Left ventricle myocardium inferior (tissue), 1 donor: ENCODE results near the gene CIAPIN1. TPM values are rescaled to one million over a fixed set of nuclear protein-coding genes. Genes with fewer than 3 reads are reported as not detected.

Source experiments
- DNase-seq: peaks from one replicate; pipeline ENCODE4 v3.0.0-alpha.2; 2020
- H3K27ac ChIP-seq: fragments of 200-600 bp; replicated peaks from 2 replicates; pipeline ENCODE4 v1.8.0; 2021
- H3K27me3 ChIP-seq: fragments of 200-600 bp; 2 replicates; pipeline ENCODE4 v1.8.0; 2021; ENCODE audit warnings: low read depth
- H3K36me3 ChIP-seq: fragments of 200-600 bp; 2 replicates; pipeline ENCODE4 v1.8.0; 2021
- H3K4me1 ChIP-seq: fragments of 200-600 bp; 2 replicates; pipeline ENCODE4 v1.8.0; 2021
- H3K4me3 ChIP-seq: fragments of 200-600 bp; 2 replicates; pipeline ENCODE4 v1.8.0; 2021; ENCODE audit warnings: mild to moderate bottlenecking, moderate library complexity
- H3K9me3 ChIP-seq: fragments of 200-600 bp; replicated peaks from 2 replicates; pipeline ENCODE4 v1.8.0; 2021
- intact Hi-C: fragments of 100-400 bp; cut with micrococcal nuclease; formaldehyde crosslinking; loops from one replicate; pipeline ENCODE4 v1.11.0; 2022
- total RNA-seq: library from RNA; stranded (reverse); fragmentation: NEBNext Ultra II Directional; extraction: Animal tissue kit (Norgen Biotek cat#: 25700); gene quantifications from one replicate; pipeline ENCODE4 v1.2.1, GENCODE V29; 2021
- TF ChIP-seq, protein P1 (sequence below): fragments of 200-600 bp; IDR thresholded peaks from 2 replicates; pipeline ENCODE4 v1.8.0; 2021; ENCODE audit warnings: antibody characterized with exemption, mild to moderate bottlenecking, borderline replicate concordance
- donor health status: DM: no; HTN: yes; CAD: no; lungs with severe emphysema.

Gene CIAPIN1
- total RNA-seq, 1 donor from 2014 or later = 43.2 TPM

DNA sequence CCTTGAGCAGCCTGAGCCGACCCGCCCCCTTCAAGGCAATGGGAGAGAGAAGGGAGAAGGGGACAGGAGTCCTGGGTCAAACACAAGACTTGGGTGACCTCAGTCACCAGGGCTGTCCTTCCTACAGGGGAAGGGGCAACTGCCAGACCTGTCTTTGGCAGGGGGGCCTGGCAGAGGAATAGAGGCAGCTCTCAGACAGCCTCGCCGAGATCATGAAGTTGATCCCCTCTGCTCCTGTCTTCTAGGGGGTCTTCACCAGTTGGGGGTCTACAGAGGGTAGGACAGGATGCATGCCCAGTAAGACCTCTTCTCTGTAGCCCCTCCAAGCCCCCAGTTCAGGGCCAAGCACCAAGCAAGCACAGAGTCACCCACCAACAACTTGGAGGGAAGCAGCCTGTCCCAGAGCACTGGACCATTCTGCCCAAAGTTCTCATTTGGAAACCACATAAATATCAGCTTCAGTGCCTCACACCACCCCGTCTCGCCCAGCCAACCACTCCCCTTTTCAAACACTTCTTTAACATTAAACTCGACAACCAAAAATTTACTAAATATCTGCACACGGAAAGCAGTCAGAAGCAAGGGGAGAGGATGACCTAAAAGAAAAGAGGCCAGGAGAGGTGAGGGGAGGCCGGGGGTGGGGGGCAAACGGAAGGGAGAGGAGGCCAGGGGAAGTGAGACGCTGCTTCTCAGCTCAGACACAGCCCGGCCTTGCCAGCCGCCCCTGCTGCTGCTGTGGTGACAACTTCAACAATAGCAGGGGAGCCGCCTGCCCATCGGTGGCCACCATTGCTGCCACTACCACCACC, 31.4 kb upstream of the CIAPIN1 start:
- Histone ChIP-seq H3K27me3 (no peaks in the 10 kb centered on the region), H3K27ac (peak overlapping the region; percentile 77), H3K4me3 (peak overlapping the region; percentile 69), H3K36me3 (peaks cover 11% of the 10 kb centered on the region), H3K9me3 (no peaks in the 10 kb centered on the region), H3K4me1 (peaks cover 52% of the 10 kb centered on the region)
- DNase-seq = no peak
- TF ChIP-seq, protein P1, sequence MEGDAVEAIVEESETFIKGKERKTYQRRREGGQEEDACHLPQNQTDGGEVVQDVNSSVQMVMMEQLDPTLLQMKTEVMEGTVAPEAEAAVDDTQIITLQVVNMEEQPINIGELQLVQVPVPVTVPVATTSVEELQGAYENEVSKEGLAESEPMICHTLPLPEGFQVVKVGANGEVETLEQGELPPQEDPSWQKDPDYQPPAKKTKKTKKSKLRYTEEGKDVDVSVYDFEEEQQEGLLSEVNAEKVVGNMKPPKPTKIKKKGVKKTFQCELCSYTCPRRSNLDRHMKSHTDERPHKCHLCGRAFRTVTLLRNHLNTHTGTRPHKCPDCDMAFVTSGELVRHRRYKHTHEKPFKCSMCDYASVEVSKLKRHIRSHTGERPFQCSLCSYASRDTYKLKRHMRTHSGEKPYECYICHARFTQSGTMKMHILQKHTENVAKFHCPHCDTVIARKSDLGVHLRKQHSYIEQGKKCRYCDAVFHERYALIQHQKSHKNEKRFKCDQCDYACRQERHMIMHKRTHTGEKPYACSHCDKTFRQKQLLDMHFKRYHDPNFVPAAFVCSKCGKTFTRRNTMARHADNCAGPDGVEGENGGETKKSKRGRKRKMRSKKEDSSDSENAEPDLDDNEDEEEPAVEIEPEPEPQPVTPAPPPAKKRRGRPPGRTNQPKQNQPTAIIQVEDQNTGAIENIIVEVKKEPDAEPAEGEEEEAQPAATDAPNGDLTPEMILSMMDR = no peak
- intact Hi-C loops = no loop called here

DNA sequence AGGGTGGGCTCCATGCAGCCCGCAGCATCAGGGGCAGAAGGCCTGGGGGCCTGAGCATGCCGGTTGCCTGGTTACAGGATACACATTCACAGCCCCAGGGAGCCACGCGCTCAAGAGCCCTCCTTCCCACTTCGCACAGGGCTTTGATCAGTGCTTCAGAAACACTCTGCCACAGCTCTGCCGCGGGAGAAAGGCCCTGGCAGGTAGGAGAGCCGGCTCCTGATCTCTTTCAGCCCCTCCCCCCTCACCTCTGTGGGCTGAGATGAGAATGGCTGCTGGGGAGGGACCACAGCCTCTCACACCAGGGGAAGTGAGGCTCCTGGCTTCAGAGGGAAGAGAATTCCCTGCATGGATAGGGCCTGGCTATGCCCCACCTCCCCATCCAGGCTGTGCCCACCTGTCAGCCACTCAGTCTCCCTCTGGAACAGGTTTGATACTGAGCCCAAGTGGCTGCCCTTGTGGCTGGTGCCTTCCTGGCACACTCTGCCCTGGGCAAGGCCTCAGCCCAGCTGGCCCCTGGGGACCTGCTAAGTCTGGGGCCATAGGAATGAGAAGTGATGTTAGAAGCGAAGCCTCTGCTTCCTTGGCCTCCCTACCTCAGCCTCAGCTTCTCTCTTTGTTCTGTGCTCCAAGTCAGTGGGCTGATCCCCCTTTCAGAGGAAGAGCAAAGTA, 30.5 kb upstream of the CIAPIN1 start:
- TF ChIP-seq, protein P1 = no peak
- Histone ChIP-seq H3K4me3 (no peak overlapping the region), H3K9me3 (no peaks in the 10 kb centered on the region), H3K4me1 (peaks cover 57% of the 10 kb centered on the region), H3K27ac (no peak overlapping the region), H3K36me3 (peaks cover 20% of the 10 kb centered on the region), H3K27me3 (no peaks in the 10 kb centered on the region)
- intact Hi-C loops = no loop called here
- DNase-seq = no peak

DNA sequence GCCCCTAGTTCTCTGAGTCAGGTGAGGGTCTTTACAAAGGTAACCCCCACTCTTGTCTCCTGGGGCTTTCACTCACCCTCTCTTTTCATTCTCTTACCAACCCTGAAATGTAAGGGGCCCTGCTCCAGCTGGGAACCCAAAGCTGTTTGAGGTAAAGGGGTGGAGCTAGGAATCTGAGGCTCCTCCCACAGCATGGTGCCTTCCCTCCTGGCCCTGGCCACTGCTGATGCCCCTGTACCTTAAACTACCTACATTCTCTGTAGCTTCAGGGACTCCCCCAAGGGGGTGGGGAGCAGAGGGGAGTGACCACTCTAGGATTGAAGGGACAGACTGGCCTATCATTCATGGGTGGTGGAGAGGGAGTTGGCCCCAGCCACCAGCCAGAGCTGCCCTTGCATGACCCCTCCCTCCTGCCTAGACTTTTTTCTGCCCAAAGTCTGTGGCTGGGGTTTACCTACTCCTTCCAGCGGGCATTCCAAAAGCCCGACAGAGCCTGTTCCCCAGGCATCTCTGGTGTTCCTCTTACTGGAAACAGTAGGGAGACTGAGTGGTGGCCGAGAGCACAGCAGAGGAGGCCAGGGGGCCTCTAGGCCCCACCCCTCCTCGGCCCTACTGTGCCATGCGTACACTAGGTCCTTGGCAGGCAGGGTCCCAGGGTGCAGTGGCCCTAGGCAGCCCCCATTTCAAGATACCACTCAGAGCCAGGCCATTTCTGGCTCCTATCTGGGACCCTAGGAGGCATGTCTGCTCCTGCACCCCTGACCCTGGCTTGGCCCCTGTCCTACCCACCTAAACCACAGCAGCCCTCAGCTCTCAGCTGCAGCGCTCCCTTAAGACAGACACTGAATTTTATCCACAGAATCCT, 29.6 kb upstream of the CIAPIN1 start:
- peaks cover 61% of the 10 kb centered on the region for H3K4me1 ChIP-seq

DNA sequence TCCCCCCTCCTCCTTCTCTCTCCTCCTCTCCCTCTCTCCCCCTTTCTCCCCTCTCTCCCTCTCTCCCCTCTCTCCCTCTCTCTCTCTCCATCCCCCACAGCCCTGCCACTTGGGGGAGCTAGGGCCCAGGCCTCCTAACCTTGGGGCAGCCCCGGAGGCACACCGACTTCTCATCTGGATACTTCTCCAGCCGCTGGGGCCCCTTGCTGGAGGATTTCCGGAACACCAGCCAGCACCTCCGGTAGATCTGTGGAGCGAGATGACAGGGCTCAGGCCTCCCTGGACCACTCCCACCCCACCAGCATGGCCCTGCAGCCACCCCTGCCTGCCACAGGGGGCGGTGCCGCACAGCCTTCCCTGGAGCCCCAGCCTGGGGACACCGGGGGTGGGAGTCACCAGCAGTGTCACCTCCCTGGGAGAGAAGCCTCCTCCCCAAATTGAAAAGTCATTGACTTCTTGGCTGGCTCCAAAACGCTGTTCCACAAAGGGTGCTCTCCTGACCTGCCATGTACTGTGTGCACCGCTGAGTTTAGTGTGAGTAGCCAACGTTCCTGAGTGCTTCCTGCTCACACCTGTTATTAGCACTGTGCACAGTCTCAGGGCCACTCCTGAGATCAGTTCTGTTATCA, 28.6 kb upstream of the CIAPIN1 start:
- TF ChIP-seq, protein P1 = peak; percentile 65
- no peak for DNase-seq
- Histone ChIP-seq H3K4me3 (no peak overlapping the region), H3K4me1 (peaks cover 66% of the 10 kb centered on the region), H3K36me3 (peaks cover 37% of the 10 kb centered on the region), H3K27ac (no peak overlapping the region), H3K27me3 (no peaks in the 10 kb centered on the region), H3K9me3 (no peaks in the 10 kb centered on the region)
- intact Hi-C loops = no loop called here

More for the DNA sequence above, 29.6 kb upstream of the CIAPIN1 start:
- no peak overlapping the region for H3K27ac ChIP-seq
- intact Hi-C loops = no loop called here
- H3K36me3 ChIP-seq = peaks cover 28% of the 10 kb centered on the region
- H3K4me3 ChIP-seq = no peak overlapping the region
- H3K9me3 ChIP-seq = no peaks in the 10 kb centered on the region
- DNase-seq = no peak
- TF ChIP-seq, protein P1 = no peak
- H3K27me3 ChIP-seq = no peaks in the 10 kb centered on the region
